Eye (tissue), 1 donor: ENCODE measurements around the gene TRMT11.
A peak's percentile ranks its signal among the peaks of the same experiment; 100 is the strongest.
"Not testable (repeated sequence)": the region's sequence is repeated elsewhere in the genome, so short reads cannot be mapped to it uniquely, and the experiment has no call there.

ENCODE experiments used
- DNase-seq: peaks from one replicate; pipeline ENCODE4 v3.0.0-alpha.2; 2015

Gene TRMT11

GRCh38 chr6:126048635-126049034, 62.3 kb downstream of the TRMT11 start:
- DNase-seq = no peak

DNA sequence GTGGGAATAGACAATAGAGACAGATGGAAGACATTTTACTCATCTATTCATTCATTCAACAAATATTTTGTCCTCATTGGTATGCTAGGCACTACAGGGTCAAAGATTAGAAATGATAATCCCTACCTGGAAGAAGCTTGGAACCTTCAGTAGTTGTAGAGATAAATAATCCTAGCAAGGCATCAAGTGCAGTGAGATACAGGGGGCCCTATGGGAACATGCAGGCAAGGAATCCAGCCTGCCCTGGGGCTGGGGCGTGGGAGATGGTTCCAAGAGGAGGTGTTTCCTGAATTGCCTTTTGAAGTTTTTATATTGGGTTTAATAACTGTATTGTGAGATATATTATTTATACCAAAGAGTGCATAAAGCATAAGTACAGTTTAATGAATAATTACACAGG, 64.5 kb downstream of the TRMT11 start:
- no peak for DNase-seq

DNA sequence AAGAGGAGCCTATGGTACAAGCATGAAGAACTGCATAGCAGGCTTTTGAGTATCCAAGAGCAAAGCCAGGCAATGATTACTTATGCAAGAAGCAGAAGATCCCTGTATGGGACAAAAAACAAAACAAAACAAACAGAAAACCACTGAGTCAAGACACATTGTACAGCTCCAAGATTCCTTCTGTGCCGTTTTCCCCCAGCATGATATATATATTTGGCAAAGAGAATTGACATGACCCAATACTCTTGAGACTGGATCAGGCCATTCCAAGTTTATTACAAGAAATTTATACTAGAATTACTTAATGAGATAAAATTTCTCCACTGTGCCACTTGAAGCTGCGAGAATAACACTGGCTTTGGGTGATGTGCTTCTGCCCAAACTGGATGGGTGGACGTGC, 65.5 kb downstream of the TRMT11 start:
- DNase-seq = no peak

GRCh38 chr6:126052485-126052884, 66.1 kb downstream of the TRMT11 start:
- no peak for DNase-seq

DNA sequence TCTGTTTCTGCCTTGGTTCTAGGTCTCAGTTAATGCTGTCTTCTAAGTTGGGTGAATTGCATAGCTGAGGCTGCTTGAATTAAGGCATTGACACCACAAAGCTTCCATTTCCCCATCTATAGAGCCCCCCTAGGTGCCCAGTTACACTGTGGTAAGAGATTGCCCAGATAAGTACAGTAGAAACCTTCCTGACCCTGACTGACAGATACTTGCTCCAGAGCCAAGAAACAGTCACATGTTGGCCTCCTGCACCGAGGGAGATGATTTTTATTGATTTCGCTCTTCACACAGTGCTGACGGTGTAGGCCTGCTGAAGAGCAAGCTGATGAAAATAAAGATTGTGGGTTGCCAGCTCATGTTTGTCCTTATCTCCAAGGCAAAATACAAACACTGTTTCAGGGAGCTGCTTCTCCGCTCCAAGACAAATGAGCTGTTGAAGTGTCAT, 67.9 kb downstream of the TRMT11 start:
- DNase-seq = peak; percentile 35

DNA sequence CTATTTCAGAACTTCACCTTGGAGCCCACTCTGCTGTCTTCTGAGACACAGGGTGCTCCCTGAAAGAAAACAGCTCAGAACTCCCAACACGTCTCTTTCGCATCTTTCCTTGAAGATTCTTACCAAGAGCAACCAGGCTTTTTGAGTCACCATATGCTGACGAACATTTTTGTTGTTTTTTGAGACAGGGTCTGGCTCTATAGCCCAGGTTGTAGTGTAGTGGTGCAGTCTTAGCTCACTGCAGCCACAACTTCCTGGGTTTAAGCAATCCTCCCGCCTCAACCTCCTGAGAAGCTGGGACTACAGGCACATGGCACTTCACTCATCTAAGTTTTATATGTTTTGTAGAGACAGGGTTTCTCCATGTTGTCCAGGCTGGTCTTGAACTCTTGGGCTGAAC, 68.5 kb downstream of the TRMT11 start:
- DNase-seq = no peak

GRCh38 chr6:126055449-126055848, 69.1 kb downstream of the TRMT11 start:
- DNase-seq = no peak

DNA sequence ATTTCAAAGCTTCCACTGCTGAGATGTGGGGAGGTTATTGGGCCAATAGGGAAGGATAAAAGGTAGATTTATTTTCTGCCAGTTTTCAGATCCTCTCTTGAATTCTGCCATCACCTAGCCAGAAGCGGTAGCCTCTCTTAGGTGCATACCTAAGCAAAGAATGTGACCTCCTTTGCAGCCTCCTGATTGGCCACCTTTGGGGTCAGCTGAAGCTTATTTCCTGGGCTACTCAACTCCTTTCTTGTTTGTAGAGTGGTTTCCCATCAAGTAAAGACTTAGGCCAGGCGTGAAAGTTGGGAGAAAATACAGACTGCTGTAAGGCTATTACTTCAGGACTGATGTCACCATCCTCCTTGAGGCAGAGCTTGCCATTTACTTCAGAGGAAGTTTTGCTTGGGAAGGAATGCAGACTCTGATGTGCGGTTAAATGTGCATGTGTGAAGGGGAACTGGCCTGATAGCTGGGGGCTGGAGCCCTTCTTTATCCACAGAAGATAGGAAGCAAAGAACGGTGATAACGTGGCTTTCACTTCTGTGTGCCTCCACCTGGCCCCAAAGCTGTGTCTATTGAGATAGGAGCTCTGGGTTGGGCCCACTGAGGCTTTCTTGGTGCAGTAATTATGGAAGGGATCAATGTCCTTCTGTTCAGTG, 70.1 kb downstream of the TRMT11 start:
- no peak for DNase-seq

GRCh38 chr6:126058085-126058484, 71.7 kb downstream of the TRMT11 start:
- not testable (repeated sequence) for DNase-seq

DNA sequence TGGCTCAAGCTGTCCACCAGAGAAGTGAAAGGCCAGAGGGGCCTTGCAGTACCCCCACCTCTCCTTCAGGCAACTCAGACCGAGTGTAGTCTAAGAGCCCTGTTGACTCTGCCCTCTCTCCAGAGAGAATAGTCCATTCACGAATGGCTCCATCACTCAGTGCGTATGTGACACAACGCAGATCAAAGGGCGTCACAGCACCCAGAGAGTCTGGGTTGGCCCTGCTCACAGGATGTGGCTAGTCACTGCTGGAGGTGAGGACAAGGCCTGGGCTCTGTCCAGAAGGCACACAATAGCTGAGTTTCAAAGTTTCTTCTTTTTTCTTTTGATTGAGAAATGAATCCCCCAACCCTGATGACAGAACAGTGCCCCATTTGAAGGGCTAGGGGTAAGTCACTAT, 74.1 kb downstream of the TRMT11 start:
- no peak for DNase-seq

DNA sequence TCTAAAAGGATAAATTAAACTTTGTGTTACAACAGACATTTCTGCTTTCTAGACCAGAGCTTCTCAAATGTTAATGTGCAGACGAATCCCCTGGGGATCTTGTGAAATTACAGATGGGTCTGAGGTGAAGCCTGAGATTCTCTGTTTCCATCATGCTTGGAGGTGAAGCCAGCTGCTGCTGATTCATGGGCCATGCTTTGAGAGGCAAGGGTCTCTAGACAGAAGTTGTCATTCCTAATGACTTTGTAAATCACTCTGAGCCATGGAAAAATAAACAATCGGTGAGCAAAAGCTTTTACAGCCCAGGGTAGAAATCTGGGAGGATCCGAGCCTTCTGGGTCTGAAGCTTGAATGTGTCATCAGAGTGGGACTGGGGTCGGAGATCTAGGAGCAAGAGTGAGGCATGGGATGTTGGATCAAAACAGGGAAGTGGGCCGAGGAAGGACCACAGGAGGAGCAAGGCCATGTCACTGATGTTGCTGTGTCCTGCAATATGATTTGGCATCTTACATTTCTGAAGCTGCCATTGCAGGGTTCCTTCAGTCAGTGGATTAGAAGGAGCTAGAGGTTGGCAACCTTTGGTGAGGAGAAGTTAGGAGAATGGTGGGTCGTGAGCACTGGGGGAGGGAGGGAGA, 77.3 kb downstream of the TRMT11 start:
- peak; percentile 62 for DNase-seq

- no peak for DNase-seq
Observed at GRCh38 chr6:126064257-126064747, 78.0 kb downstream of the TRMT11 start.

DNA sequence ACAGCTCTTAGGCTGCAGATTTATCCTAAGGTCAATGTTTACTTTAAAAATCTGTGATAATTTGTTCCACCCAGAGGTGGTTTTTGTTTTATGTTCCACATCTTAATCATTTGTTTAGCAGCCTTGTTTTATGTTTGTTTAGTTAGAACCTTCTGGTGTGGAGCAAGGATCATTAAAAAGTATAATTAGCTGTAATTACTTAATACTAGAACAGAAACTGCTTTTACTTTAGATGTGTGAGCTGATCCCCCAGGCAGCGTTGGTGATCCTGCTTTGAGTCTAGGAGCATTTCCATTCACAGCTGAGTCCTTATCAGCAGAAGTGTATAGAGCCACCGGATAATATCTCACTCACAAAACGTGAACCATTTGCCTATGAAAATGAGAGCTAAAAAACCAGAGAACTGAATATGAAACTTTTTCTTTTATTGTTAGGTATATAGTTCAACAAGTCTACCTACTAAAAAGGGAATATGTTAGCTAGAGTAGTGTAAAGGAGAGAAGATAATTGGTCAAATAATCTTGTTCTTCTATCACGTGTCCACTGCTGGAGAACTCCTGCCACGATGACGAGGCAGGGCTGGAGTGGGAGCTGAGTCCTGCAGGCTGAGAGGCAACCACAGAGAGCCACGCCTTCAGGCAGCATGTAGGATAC, 78.5 kb downstream of the TRMT11 start:
- no peak for DNase-seq

DNA sequence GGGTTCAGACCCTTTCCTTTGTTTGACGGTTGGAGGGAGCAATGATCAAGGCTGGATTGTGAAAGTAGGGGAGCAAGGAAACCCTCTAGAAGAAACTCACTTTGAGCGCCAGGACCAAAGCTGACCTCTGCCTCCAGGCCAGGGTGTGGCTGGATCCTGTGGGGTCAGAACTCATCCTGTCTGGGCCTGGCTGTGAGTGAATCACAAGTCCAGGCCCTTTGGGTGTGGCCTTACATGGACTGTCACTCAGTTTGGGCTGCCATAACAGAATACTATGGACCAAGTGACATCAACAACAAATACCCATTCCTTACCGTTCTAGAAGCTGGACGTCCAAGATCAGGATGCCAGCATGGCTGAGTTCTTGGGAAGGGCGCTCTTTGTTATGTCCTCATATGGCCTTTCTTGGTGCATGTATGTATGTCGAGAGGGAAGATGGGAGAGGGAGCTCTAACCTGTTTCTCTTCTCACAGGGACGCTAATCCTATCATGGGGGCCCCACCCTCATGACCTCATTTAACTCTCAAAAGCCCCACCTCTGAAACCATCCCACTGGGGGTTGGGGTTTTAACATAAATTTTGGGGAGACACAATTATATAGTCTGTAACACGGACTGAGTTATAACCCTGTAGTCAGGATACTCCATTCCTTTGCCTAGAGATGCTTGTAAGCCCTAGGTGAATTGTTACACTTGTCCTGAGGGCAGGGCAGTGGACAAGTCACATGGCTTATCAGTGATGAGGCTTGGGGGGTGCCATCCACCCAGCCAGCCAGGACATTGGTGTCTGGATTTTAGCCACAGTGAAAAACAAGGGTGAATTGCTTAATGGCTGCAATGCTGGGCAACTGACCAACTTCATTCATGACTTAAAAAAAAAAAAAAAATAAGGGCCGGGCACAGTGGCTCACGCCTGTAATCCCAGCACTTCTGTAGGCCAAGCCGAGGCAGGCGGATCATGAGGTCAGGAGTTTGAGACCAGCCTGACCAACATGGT, 80.0 kb downstream of the TRMT11 start:
- no peak for DNase-seq

DNA sequence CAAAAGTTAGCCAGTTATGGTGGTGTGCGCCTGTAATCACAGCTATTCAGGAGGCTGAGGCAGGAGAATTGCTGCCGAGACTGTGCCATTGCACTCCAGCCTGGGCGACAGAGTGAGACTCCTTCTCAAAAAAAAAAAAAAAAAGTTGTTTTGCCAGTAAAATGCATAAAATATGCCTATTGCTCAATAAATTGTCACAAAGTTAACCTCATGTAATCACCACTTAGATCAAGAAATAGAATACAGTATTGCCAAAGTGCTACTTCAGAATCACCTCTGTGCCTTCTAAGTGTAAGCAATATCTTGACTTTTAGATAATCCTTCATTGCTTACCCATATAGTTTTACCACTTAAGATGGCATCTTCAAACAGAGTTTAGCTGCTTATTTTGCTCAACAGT, 80.7 kb downstream of the TRMT11 start:
- no peak for DNase-seq

DNA sequence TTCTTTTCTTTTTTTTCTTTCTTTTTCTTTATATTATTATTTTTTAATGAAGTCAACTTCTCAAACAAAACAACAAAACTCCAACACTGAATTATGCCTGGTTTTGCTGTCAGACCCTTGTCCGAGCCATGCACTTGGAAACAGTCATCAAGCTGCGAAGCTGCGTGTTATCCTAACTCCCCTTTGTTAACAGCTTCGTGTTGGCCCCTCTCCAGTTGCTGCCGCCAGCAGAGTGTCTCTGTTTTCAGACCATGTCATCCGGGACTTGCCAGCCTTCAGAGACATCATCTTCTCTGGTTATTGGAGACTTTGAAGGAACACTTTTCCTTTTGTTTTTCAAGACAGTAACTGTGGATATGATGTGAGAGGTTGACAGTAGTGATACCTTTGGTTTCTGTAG, 83.1 kb downstream of the TRMT11 start:
- DNase-seq = no peak

DNA sequence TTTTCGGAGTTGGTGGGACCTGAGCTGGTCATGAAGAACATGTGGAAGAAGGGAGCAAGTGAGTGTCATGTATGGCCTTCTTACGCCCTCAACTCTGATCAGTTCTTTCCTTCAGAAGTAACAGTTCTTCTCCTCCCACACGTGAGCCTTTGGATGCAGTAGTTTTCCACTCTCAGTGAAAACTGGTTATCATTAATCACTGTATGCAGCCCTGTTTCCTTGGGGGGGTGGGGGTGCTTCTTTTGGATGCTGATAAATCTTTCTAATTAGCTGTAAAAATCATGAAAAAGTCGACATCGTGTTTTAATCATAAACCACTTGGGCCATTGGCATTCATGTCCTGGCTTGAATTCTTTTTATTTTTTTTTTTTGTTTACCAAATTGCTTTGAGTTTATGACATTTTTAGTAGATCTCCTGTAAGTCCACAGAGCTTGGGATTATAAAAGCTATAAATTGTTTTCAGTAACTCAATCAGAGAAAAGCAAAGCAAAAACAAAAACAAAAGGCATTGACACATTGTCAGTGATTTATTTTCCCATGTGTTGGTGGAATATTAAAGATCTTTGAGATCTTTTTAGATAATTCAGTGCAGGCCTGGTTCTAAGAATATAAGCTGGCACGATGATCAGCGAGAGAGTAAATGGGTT, 84.8 kb downstream of the TRMT11 start:
- no peak for DNase-seq

DNA sequence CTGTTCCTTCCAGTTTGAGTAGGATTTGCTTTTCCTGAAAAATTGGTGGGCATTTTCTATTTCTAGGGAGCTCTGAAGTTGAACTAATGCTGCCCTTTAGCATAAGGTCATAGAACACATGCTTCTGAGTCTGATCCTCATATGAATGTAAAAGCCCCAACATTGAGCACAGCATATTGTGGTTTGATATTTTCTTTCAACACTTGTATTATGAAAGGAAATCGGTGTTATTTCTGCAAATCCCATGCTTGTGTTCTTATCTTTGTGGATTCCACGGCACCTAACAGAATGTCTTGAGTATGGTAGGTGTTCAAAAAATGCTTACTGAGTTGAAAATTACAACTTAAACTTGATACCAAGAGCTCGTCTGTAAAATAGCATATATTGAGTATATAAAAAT, 85.8 kb downstream of the TRMT11 start:
- DNase-seq = no peak

- no peak for DNase-seq
Observed at GRCh38 chr6:126072834-126073233, 86.5 kb downstream of the TRMT11 start.

DNA sequence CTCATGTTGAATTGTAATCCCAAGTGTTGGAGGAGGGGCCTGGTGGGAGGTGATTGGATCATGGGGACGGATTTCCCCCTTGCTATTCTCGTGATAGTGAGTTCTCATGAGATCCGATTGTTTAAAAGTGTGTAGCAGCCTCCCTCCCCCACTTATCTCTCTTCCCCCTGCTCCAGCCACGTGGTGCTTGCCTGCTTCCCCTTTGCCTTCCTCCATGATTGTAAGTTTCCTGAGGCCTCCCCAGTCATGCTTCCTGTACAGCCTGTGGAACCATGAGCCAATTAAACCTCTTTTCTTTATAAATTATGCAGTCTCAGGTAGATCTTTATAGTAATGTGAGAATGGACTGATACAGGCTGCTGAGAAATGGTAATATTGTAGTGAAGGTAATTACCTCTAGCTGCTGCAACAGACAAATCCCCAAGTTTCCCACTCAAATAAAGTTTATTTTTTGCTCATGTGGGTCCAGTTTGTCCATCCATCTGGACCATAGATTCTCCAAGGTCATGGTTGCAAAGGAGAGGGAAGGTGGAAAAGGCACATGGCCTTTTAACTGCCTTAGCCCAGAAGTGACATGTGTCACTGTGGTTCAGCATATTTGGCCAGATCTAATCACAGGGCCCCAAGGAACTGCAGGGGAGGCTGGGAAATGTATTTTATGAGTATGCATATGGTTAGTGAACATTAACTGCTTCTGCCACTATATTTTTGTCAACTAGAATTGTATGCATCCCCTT, 89.2 kb downstream of the TRMT11 start:
- no peak for DNase-seq

GRCh38 chr6:126076992-126077664, 90.8 kb downstream of the TRMT11 start:
- DNase-seq = no peak
